Activated CD4-positive, alpha-beta T cell treated with anti-CD3 and anti-CD28 coated beads, Interleukin-2, Interleukin-4, amounts not matched to agents 100 ng/mL and 50 ng/mL, durations not matched to agents 16 hours and 8 hours (primary cell): ENCODE measurements around the gene KMT5B.

ENCODE experiments used
- DNase-seq: peaks from one replicate; pipeline ENCODE4 v3.0.0-alpha.2; 2020; ENCODE audit warnings: low spot score

KMT5B gene

GRCh38 chr11:68142441-68143309 is 70.4 kb downstream of the KMT5B start:
- DNase-seq = no peak

GRCh38 chr11:68142028-68142412 is 71.1 kb downstream of the KMT5B start:
- peak; percentile 52 for DNase-seq

- DNase-seq = no peak
These were observed 71.7 kb downstream of the KMT5B start for GRCh38 chr11:68141246-68142027.

- no peak for DNase-seq
These were observed 72.4 kb downstream of the KMT5B start for GRCh38 chr11:68140496-68141245.

GRCh38 chr11:68138237-68138636 is 74.9 kb downstream of the KMT5B start:
- DNase-seq = no peak

GRCh38 chr11:68137833-68138232 is 75.3 kb downstream of the KMT5B start:
- DNase-seq = no peak

- no peak for DNase-seq
These were observed 76.2 kb downstream of the KMT5B start for GRCh38 chr11:68136866-68137265.

- no peak for DNase-seq
These were observed 77.9 kb downstream of the KMT5B start for GRCh38 chr11:68135161-68135560.

- DNase-seq = no peak
These were observed 79.3 kb downstream of the KMT5B start for GRCh38 chr11:68133761-68134160.

GRCh38 chr11:68130121-68130520 is 83.0 kb downstream of the KMT5B start:
- DNase-seq = no peak

GRCh38 chr11:68128682-68129327 is 84.3 kb downstream of the KMT5B start:
- DNase-seq = no peak

- no peak for DNase-seq
These were observed 85.1 kb downstream of the KMT5B start for GRCh38 chr11:68127714-68128681.

- no peak for DNase-seq
These were observed 87.9 kb downstream of the KMT5B start for GRCh38 chr11:68125164-68125563.

GRCh38 chr11:68122936-68123539 is 90.1 kb downstream of the KMT5B start:
- DNase-seq = no peak

GRCh38 chr11:68121067-68121899 is 91.8 kb downstream of the KMT5B start, which contains the start of gene CHKA:
CHKA (minus strand) TSS chr11:68121388; CDS start chr11:68121177, 211 bp downstream.
- DNase-seq = peak; percentile 88

- DNase-seq = peak; percentile 27
These were observed 92.6 kb downstream of the KMT5B start for GRCh38 chr11:68120273-68121066.

GRCh38 chr11:68118706-68119448 is 94.2 kb downstream of the KMT5B start:
- DNase-seq = no peak
